ENCODE results near the gene CACNA1E.

Gene CACNA1E

GRCh38 chr1:181680332-181680731 is 197.0 kb downstream of the CACNA1E start:
- H3K4me3 ChIP-seq (ENCODE audit: insufficient read depth, low read length, poor library complexity, severe bottlenecking): no peak overlapping the region
- no peak overlapping the region for H3K27ac ChIP-seq (ENCODE audit: low read depth, low read length)
- no peak overlapping the region for H2AFZ ChIP-seq (ENCODE audit: low read depth, low read length, severe bottlenecking)
- H3K36me3 ChIP-seq (ENCODE audit: low read length): no peaks in the 10 kb centered on the region
- H3K9me2 ChIP-seq (replicated peaks; ENCODE audit: insufficient read depth, low read length): no peaks in the 10 kb centered on the region
- no peak overlapping the region for H3K4me2 ChIP-seq (ENCODE audit: low read depth, low read length, poor library complexity, severe bottlenecking)
- no peaks in the 10 kb centered on the region for H3K79me2 ChIP-seq (ENCODE audit: insufficient read depth, low read length)
- no peaks in the 10 kb centered on the region for H3K9me3 ChIP-seq (ENCODE audit: insufficient read depth, low read length)
- no peak for TF ChIP-seq CTCF (IDR thresholded peaks at IDR 0.05; ENCODE audit: insufficient read depth, low read length, poor library complexity, severe bottlenecking)
- TF ChIP-seq EZH2phosphoT487 (conservative IDR thresholded peaks at IDR 0.05; ENCODE audit: low read length): no peak
- no peaks in the 10 kb centered on the region for H4K20me1 ChIP-seq (ENCODE audit: low read depth, low read length)
- no peaks in the 10 kb centered on the region for H3K27me3 ChIP-seq (ENCODE audit: low read length)
- H3F3A ChIP-seq (ENCODE audit: insufficient read depth): no peaks in the 10 kb centered on the region
- no peak overlapping the region for H3K9ac ChIP-seq (ENCODE audit: low read length)

- Histone ChIP-seq H4K20me1 (ENCODE audit: low read depth, low read length) (no peaks in the 10 kb centered on the region), H3K4me3 (ENCODE audit: insufficient read depth, low read length, poor library complexity, severe bottlenecking) (no peak overlapping the region), H3K9me2 (replicated peaks; ENCODE audit: insufficient read depth, low read length) (no peaks in the 10 kb centered on the region), H3K4me2 (ENCODE audit: low read depth, low read length, poor library complexity, severe bottlenecking) (no peak overlapping the region), H3K9me3 (ENCODE audit: insufficient read depth, low read length) (no peaks in the 10 kb centered on the region), H3K9ac (ENCODE audit: low read length) (no peak overlapping the region), H2AFZ (ENCODE audit: low read depth, low read length, severe bottlenecking) (no peak overlapping the region), H3K36me3 (ENCODE audit: low read length) (no peaks in the 10 kb centered on the region), H3F3A (ENCODE audit: insufficient read depth) (no peaks in the 10 kb centered on the region), H3K79me2 (ENCODE audit: insufficient read depth, low read length) (no peaks in the 10 kb centered on the region), H3K27me3 (ENCODE audit: low read length) (no peaks in the 10 kb centered on the region), H3K27ac (ENCODE audit: low read depth, low read length) (no peak overlapping the region)
- TF ChIP-seq CTCF (IDR thresholded peaks at IDR 0.05; ENCODE audit: insufficient read depth, low read length, poor library complexity, severe bottlenecking) (no peak), EZH2phosphoT487 (conservative IDR thresholded peaks at IDR 0.05; ENCODE audit: low read length) (no peak)
Measured at GRCh38 chr1:181680871-181681270, 197.6 kb downstream of the CACNA1E start.

- H2AFZ ChIP-seq (ENCODE audit: low read depth, low read length, severe bottlenecking): no peak overlapping the region
- no peaks in the 10 kb centered on the region for H3K79me2 ChIP-seq (ENCODE audit: insufficient read depth, low read length)
- no peak overlapping the region for H3K27ac ChIP-seq (ENCODE audit: low read depth, low read length)
- H3K4me2 ChIP-seq (ENCODE audit: low read depth, low read length, poor library complexity, severe bottlenecking): no peak overlapping the region
- no peak overlapping the region for H3K4me3 ChIP-seq (ENCODE audit: insufficient read depth, low read length, poor library complexity, severe bottlenecking)
- no peaks in the 10 kb centered on the region for H3K27me3 ChIP-seq (ENCODE audit: low read length)
- H3F3A ChIP-seq (ENCODE audit: insufficient read depth): no peaks in the 10 kb centered on the region
- no peaks in the 10 kb centered on the region for H4K20me1 ChIP-seq (ENCODE audit: low read depth, low read length)
- no peaks in the 10 kb centered on the region for H3K9me2 ChIP-seq (replicated peaks; ENCODE audit: insufficient read depth, low read length)
- no peaks in the 10 kb centered on the region for H3K36me3 ChIP-seq (ENCODE audit: low read length)
- H3K9me3 ChIP-seq (ENCODE audit: insufficient read depth, low read length): no peaks in the 10 kb centered on the region
- H3K9ac ChIP-seq (ENCODE audit: low read length): no peak overlapping the region
- TF ChIP-seq CTCF (IDR thresholded peaks at IDR 0.05; ENCODE audit: insufficient read depth, low read length, poor library complexity, severe bottlenecking): no peak
- no peak for TF ChIP-seq EZH2phosphoT487 (conservative IDR thresholded peaks at IDR 0.05; ENCODE audit: low read length)
Measured at GRCh38 chr1:181685211-181685610, 201.9 kb downstream of the CACNA1E start.

Measured in SU-DHL-6 (cell line).